Activated CD4-positive, alpha-beta T cell treated with anti-CD3 and anti-CD28 coated beads, Interleukin-2, Interleukin-4, amounts not matched to agents 100 ng/mL and 50 ng/mL, durations not matched to agents 16 hours and 8 hours (primary cell): ENCODE data around the gene ABCC3.
"Not testable (repeated sequence)": the region's sequence is repeated elsewhere in the genome, so short reads cannot be mapped to it uniquely, and the experiment has no call there.

ENCODE experiments used
- DNase-seq: peaks from one replicate; pipeline ENCODE4 v3.0.0-alpha.2; 2020; ENCODE audit warnings: low spot score

ABCC3 gene

DNA sequence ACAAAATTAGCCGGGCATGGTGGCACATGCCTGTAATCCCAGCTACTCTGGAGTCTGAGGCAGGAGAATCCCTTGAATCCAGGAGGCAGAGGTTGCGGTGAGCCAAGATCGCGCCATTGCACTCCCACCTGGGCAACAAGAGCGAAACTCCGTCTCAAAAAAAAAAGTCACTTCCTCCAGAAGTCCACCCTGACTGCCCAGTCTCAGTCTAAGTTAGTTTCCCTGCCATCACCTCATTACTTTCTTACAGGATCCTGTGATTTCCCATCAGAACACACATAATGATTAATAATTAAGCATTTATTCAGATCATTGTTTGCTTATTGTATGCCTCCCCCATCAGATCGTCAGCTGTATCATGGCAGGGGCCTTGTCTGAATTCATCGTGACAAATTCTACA is 31.6 kb downstream of the ABCC3 start:
- DNase-seq, result no peak

DNA sequence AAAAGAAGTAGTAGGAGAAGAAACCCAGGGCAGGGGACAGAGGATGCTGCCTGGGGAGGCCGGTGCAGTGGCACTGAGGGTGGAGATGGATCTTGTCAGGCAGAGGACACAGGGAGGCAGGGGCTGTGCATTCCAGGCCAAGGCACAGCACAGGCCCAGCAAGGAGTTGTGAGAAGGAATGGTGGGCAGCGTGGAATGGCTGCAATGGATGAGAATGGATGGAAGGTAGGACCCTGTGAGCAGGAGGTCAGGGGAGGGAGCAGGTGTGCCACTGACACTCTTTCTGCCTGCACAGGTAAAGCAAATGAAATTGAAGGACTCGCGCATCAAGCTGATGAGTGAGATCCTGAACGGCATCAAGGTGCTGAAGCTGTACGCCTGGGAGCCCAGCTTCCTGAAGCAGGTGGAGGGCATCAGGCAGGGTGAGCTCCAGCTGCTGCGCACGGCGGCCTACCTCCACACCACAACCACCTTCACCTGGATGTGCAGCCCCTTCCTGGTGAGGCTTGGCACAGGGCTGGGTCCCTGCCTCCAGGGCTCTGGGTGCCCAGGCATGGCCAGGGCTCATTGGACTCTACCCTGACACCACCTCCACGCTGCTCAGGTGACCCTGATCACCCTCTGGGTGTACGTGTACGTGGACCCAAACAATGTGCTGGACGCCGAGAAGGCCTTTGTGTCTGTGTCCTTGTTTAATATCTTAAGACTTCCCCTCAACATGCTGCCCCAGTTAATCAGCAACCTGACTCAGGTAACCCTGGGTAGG is 32.8 kb downstream of the ABCC3 start:
- DNase-seq, result no peak

DNA sequence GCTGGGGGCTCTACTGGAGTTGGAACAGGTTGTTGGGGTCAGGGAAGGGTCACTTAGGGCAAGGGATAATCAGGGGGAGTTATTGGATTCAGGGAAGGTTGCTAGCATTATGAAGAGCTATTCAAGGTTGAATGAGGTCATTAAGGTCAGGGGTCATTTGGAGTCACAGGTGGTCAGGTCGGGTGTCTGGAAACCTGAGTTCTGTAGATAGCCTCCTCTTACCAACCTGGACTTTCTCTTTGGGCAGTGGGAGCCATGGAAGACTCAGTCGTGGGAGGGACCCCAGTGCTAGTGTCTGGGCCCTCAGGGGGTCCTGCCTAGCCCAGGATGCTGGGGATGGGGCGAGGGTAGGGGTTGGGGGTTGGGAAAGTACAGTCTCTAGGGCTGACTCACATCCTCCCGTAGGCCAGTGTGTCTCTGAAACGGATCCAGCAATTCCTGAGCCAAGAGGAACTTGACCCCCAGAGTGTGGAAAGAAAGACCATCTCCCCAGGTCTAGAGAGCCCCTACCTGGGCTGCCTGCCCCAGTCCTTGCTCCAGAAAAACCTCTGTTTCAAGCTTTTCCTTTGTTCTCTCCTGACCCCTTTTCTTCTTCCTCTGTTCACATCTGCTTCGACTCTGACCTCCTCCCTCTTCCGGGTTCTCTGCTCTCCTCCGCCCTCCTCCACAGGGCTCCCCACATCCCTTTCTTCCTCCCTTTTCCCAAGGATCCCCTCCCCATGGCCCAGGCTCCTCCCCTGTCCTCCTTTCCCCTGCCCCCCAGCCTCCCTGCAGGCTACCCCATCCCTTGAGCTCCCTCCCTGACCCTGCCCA is 33.5 kb downstream of the ABCC3 start:
- no peak for DNase-seq

DNA sequence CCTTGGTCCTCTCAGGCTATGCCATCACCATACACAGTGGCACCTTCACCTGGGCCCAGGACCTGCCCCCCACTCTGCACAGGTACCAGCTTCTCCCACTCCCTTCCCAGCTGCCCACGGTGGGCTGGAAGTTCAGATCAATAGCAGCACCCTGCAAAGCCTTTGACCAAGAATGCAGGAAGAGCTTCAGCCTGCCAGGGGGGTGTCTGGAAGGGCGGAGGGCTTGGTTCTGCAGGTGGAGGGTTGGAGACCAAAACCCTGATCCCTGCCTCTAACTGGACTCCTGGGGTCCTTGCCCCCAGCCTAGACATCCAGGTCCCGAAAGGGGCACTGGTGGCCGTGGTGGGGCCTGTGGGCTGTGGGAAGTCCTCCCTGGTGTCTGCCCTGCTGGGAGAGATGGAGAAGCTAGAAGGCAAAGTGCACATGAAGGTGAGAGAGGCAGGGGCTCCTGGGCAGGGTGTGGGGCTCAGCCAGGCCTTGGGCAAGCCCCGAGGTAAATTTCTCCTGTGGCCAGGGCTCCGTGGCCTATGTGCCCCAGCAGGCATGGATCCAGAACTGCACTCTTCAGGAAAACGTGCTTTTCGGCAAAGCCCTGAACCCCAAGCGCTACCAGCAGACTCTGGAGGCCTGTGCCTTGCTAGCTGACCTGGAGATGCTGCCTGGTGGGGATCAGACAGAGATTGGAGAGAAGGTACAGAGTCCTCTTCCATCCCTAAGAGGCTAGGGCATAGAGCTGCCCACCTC is 34.3 kb downstream of the ABCC3 start:
- no peak for DNase-seq

DNA sequence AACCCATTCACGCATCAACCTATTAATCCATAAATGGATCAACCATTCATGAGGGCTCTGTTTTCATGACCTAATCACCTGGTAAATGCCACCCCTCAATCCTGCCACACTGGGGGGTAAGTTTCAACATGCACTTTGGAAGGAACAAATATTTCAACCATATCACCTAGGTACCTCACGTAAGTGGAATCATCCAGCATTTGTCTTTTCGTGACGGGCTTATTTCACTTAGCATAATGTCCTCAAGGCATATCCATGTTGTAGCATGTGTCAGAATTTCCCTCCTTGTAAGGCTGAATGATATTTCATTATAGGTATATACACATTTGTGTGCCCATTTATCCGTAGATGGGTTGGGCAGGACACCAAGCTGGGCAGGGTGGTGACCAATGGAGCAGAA is 37.4 kb downstream of the ABCC3 start:
- no peak for DNase-seq

DNA sequence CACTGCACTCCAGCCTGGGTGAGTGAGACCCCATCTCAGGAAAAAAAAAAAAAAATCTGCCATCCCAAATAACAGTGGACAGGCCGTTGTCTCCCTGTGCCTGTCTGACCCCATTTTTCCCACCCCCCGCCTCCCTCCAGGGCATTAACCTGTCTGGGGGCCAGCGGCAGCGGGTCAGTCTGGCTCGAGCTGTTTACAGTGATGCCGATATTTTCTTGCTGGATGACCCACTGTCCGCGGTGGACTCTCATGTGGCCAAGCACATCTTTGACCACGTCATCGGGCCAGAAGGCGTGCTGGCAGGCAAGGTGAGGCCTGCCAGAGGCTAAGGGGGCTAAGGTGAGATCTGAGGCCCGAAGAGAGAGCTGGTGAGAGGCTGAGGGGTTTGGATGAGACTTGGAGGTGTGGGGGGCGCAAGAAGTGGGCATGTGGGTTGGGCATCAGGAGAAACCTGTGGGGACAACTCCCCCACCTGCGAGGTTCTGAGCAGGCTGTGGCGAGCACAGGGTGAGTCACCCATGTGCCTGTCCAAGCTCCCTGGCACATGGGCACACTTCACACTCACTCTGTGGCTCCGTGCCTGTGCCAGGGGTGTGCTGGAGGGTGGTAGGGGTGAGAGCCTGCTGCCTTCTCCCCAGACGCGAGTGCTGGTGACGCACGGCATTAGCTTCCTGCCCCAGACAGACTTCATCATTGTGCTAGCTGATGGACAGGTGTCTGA is 38.3 kb downstream of the ABCC3 start:
- no peak for DNase-seq

DNA sequence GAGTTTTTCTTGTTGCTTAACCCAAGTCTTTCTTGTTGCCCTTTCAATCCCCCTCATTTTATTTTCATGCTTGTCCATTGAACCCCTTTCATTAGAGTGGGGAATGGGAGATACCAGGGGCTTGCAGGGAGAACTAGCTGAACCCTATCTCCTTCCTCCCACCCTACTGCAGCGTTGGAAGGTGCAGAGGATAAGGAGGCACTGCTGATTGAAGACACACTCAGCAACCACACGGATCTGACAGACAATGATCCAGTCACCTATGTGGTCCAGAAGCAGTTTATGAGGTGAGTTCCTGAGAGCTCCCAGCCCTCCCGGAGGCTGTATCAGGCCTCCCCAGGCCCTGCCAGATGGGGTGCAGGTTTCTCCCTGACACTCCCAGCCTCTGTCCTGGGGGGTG is 40.5 kb downstream of the ABCC3 start:
- no peak for DNase-seq

DNA sequence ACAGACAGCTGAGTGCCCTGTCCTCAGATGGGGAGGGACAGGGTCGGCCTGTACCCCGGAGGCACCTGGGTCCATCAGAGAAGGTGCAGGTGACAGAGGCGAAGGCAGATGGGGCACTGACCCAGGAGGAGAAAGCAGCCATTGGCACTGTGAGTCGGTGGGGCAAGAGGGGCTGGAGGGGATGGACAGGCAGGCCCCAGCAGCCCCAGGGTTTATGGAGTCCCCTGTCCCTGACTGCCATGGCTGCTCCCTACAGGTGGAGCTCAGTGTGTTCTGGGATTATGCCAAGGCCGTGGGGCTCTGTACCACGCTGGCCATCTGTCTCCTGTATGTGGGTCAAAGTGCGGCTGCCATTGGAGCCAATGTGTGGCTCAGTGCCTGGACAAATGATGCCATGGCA is 40.9 kb downstream of the ABCC3 start:
- no peak for DNase-seq

DNA sequence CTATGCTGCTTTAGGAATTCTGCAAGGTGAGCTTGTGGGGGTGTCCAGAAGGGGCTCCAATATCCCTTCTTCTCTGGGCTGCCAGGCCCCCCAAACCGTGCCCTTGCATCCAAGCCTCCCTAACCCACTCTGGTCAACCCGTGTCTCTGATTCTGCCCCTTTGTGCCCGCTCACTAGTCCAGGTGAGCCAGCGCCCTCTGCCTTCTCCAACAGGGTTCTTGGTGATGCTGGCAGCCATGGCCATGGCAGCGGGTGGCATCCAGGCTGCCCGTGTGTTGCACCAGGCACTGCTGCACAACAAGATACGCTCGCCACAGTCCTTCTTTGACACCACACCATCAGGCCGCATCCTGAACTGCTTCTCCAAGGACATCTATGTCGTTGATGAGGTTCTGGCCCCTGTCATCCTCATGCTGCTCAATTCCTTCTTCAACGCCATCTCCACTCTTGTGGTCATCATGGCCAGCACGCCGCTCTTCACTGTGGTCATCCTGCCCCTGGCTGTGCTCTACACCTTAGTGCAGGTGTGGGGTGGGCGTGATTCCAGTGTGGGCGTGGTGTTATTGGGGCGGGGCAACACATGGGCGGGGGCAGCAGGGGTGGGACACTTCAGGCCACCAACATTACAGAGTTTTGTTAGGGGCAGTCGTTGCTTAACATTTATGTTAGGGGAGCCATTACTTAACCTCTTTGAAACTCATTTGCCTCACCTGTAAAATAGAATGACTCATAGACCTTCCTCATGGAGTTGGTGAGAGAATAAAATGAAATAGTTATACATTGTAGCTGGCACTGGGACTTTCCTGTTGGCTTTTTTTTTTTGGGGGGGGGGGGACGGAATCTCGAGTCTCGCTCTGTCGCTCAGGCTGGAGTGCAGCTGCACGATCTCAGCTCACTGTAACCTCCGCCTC is 41.6 kb downstream of the ABCC3 start:
- DNase-seq, result no peak

DNA sequence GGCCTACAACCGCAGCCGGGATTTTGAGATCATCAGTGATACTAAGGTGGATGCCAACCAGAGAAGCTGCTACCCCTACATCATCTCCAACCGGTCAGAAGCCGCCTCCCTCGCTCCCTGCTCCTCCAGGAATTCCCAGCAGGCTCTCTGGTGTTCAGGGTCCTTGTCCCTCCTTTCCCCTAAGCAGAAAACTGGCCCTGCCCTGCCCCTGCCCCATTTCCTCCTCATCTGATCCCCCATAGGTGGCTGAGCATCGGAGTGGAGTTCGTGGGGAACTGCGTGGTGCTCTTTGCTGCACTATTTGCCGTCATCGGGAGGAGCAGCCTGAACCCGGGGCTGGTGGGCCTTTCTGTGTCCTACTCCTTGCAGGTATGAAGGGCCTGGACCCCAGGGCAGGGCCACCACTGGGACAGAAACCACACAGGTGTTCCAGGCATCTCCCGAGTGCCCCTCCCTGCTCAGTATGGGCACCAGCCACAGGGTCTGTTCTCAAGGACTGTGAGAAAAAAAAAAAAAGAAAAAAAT is 43.2 kb downstream of the ABCC3 start:
- DNase-seq, result no peak

DNA sequence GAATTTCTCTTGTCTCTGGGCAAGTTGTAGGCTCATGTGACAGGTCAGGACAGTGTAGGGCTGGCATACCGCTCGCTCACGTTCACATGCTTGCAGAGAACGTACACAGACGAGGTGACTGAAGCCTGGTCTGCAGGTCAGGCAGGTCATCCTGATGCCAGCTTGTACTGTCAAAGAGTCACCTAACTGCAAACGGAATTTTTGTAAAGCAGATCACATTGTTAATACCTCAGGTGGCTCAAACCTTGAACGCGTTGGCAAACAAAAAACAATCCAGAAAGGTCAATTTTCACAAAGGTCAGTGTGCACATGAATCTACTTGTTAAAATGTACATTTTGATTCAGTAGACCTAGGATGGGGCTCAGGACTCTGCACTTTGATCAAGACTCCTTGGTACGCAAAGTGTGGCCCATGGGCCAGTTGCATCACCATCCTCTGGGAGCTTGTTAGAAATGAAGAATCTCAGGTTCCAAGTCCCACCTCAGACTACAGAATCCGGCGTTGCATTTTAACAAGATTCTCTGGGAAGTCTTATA is 44.4 kb downstream of the ABCC3 start:
- DNase-seq, result no peak

DNA sequence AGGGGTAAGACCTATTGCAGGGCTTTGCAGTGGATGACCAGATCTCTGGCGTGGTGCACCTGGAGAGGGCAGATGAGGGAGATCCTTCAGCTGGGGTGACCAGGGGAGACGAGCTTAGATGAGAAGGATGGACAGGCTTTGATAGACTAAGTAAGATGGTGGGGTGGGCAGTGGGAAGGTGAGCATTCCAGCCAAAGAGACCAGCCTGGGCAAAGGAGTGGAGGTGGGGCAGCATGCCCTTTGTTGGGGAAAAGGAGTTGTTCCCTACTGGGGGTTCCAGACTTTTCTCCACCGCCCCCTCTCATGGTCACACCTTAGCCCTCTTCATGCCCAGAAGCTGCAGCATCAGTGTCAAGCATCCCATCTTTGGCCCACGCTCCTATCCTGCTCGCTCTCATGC is 45.4 kb downstream of the ABCC3 start:
- no peak for DNase-seq

DNA sequence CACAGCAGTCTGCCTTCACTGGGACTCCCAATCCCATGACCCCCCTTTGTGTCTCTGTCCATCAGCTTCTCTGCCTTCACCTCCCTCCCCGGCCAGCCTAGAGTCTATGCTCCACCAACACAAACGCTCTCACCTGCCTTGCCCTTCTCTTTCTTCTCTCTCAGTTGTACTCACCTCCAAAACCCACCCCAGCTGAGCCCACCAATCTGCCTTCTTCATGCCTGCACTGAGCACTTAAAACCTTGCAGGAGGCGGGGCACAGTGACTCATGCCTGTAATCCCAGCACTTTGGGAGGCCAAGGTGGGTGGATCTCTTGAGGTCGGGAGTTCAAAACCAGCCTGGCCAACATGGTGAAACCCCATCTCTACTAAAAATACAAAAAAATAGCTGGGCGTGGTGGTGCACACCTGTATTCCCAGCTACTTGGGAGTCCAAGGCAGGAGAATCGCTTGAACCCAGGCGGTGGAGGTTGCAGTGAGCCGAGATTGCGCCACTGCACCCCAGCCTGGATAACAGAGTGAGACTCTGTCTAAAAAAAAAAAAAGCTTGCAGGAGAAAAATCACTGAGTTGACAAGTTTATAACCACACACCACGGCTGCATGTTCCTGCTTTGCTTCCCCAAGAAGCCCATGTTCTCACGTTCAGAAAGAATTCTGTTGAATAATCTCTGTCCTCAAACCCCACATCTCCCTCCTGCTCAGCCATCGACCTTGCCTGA is 46.0 kb downstream of the ABCC3 start:
- not testable (repeated sequence) for DNase-seq

DNA sequence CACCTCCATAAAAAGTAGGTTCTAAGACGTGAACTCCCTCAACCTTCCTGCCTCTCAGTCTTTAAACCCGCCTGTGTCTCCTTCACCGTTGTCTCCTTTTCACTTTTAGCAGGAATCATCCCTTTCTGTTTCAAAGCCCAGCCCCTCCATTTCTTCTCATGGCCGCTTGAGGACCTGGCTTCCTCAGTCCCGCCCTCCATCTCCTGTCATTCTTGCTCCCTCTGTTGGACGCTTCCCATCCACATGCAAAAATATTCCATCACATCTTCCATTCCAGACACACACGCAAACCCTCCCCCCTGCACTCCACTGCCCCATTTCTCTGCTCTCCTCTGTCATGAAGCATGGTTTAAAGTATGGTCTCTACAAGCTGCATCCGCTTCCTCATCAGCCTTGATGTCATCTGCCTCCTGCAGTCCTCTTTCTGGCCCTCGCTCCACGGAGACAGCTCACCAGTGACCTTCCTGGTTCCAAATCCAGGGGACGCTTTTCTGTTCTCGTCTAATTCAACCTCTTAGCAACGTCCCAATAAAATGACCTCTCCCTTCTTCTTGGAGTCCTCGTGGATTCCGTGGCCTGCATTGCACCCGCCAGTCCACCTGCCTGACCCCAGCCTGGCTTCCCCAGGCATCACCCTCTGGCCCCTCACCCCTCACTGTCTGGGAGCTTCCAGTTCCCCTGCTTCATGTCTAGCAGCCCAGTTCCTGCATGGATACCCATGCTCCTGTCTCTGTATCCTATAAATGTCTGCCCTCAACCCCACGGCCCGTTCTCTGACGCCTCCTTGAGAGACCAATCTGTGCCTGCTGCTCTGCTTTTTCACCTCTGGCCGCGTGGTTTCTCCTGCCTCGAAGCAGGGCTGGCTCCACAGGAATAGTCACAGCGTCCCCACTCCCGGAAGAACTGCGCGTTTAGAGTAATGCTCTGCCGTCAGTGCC is 46.9 kb downstream of the ABCC3 start:
- no peak for DNase-seq

DNA sequence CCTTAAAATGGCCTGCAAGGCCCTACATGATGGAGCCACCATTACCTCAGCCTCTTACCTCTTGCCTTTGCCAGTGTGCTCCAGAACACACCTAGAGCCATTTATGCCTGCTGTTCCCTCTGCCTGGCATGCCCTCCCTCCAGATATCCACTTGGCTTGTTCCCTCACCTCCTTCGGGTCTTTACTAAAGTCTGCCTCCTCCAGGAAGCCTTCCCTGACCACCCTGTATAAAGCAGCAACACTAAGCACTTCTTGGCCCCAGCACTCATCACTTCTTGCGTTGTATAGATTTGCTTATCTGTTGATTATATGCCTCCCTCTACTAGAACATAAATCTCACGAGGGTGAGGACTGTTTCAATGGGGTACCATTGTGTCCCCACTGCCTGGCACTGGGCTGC is 47.8 kb downstream of the ABCC3 start:
- DNase-seq, result no peak

DNA sequence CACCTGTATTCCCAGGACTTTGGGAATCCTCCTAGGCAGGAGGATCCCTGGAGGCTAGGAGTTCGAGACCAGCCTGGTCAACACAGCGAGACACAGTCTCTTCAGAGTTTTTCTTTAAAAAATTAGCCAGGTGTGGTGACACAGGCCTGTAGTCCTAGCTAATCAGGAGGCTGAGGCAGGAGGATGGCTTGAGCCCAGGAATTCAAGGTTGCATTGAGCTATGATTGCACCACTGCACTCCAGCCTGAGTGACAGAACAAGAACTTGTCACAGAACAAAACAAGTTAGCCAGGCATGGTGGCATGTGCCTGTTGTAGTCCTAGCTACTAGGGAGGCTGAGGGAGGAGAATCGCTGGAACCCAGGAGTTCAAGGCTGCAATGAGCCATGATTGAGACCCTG is 48.3 kb downstream of the ABCC3 start:
- DNase-seq, result no peak

DNA sequence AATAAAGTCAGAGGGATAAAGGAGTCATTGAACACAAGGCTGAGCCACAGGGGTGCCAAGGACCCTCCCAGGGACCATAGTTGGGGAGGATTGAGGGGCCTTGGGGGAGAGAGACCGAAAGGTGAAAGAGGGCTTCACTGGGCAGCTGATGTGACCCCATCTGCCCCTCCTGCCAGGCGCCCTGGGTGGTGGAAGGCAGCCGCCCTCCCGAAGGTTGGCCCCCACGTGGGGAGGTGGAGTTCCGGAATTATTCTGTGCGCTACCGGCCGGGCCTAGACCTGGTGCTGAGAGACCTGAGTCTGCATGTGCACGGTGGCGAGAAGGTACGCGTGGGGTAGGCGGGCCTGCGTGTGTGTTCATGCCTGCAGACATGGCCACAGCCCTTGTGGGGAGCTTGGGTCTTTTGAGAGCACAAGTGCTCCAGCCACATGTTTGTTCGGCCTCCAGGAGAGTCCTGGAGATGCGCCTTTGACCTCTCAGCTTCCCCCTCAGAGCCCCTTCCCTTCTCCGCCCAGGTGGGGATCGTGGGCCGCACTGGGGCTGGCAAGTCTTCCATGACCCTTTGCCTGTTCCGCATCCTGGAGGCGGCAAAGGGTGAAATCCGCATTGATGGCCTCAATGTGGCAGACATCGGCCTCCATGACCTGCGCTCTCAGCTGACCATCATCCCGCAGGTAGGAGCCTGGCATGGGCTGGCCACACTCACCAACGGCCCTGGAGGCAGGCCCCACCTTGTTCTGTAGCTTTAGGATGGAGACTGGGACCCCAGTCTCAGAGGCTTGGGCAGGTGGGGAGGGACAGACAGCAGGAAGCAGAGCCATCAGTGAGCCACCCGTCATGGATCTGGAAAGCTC is 49.0 kb downstream of the ABCC3 start:
- DNase-seq, result no peak

DNA sequence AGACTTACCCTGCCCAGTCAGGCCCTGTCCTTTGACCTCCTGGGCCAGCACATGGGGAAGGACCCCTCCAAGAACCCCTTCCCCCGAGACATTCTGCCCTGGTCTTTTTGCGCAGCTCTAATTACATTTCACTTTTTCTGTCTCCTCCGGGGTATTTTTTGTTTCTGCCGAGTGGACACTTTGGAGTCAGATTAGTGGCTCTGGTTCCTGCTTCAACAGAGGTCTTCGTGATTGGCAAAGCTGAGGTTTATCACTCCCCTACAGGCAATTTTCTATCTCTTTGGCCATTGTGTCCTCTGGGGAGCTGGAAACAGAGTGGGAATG is 49.6 kb downstream of the ABCC3 start:
- DNase-seq, result no peak
